K562 (cell line): ENCODE data around the gene SLC4A4. TPM values are rescaled to one million over a fixed set of nuclear protein-coding genes. Genes with fewer than 3 reads are reported as not detected.

ENCODE experiments used
- ATAC-seq: fragments of 200-7000 bp; cut with Tn5 transposase; 3 replicates; pipeline ENCODE4 v1.9.1; 2020; ENCODE audit warnings: moderate library complexity
- BruUV-seq: library from RNA; stranded (reverse); fragments of 400-500 nt; replicated peaks from 2 replicates; lab custom pipeline; 2021; lab: Mats Ljungman, UMichigan
- CTCF ChIA-PET: fragments of 300-600 bp; formaldehyde crosslinking; extraction: SDS; loops from one replicate; lab custom pipeline; 2021; ENCODE audit warnings: low intra/inter-chr PET ratio; lab: Yijun Ruan, JAX
- POLR2A ChIA-PET: fragments of 300-600, 350-650 bp; sonication (Branson Sonifier 250); formaldehyde crosslinking; extraction: SDS; loops from one replicate; lab custom pipeline; 2021; ENCODE audit warnings: antibody characterized with exemption, inconsistent platforms; lab: Yijun Ruan, JAX
- DNase-seq, 4 experiments: peaks; one replicate each; pipeline versions ENCODE4 v3.0.0 to v3.0.0-alpha.2; 2011 to 2018; ENCODE audit warnings: low spot score in 3 of 4, mixed read lengths in 3 of 4; ENCODE audit errors: extremely low read depth in 1 of 4
- FAIRE-seq: peaks from 2 replicates; lab custom pipeline; 2011; peaks lifted over from hg19 to GRCh38; lab: Jason Lieb, UNC
- H2AFZ ChIP-seq: 2 replicates; pipeline ENCODE4 v1.6.0; 2011; ENCODE audit warnings: low read depth, low read length, control low read depth, inconsistent platforms
- H3K27ac ChIP-seq: fragments of 200-600 bp; 3 replicates; pipeline ENCODE4 v1.8.0; 2011; ENCODE audit warnings: low read depth, mild to moderate bottlenecking, control low read depth, inconsistent platforms, low read length, moderate library complexity, mixed read lengths; ENCODE audit errors: extremely low read depth
- H3K27me3 ChIP-seq, 2 experiments: fragments of 300-600 bp in 1 of 2; 2 replicates in 1 of 2; 3 replicates in 1 of 2; pipeline versions ENCODE4 v1.6.0 to v1.8.0; 2011; ENCODE audit warnings: inconsistent platforms in 2 of 2, low read length in 2 of 2, mild to moderate bottlenecking in 1 of 2, mixed read lengths in 1 of 2, moderate library complexity in 1 of 2; ENCODE audit not compliant: control insufficient read depth in 2 of 2, insufficient read depth in 2 of 2
- H3K36me3 ChIP-seq: fragments of 300-600 bp; 3 replicates; pipeline ENCODE4 v1.8.0; 2011; ENCODE audit warnings: mild to moderate bottlenecking, low read length, inconsistent platforms; ENCODE audit not compliant: control insufficient read depth, insufficient read depth
- H3K4me1 ChIP-seq, 2 experiments: fragments of 200-600 bp in 1 of 2; replicated peaks in 1 of 2; 2 replicates in 1 of 2; 3 replicates in 1 of 2; pipeline versions ENCODE4 v1.5.1 to v1.8.0; 2011; ENCODE audit warnings: inconsistent platforms in 2 of 2, low read length in 2 of 2, mild to moderate bottlenecking in 1 of 2, mixed read lengths in 1 of 2, moderate library complexity in 1 of 2; ENCODE audit not compliant: control insufficient read depth in 2 of 2, insufficient read depth in 2 of 2
- H3K4me2 ChIP-seq: 2 replicates; pipeline ENCODE4 v1.6.1; 2011; ENCODE audit warnings: low read length, control low read depth, inconsistent platforms, mixed read lengths; ENCODE audit not compliant: insufficient read depth
- H3K4me3 ChIP-seq: fragments of 200-600 bp; sonication (generic), shearing (Covaris generic); 2 replicates; pipeline ENCODE4 v1.5.1; 2016; ENCODE audit warnings: control low read depth, inconsistent platforms
- H3K79me2 ChIP-seq: fragments of 200-600 bp; 3 replicates; pipeline ENCODE4 v1.8.0; 2011; ENCODE audit warnings: low read length, inconsistent platforms; ENCODE audit not compliant: control insufficient read depth, insufficient read depth
- H3K9ac ChIP-seq, 2 experiments: 2 replicates each; pipeline versions ENCODE4 v1.6.0 to v1.6.1; 2011; ENCODE audit warnings: low read depth in 2 of 2, low read length in 2 of 2, control low read depth in 1 of 2, inconsistent platforms in 1 of 2, mild to moderate bottlenecking in 1 of 2, mixed read lengths in 1 of 2; ENCODE audit not compliant: insufficient read depth in 1 of 2
- H3K9me1 ChIP-seq: one replicate; pipeline ENCODE4 v1.6.0; 2011; ENCODE audit warnings: inconsistent platforms, mild to moderate bottlenecking, low read length, moderate library complexity; ENCODE audit not compliant: control insufficient read depth, insufficient read depth
- H3K9me3 ChIP-seq: replicated peaks from 2 replicates; pipeline ENCODE4 v1.5.1; 2011; ENCODE audit warnings: low read depth, low read length, inconsistent platforms; ENCODE audit not compliant: control insufficient read depth, insufficient read depth
- H4K20me1 ChIP-seq: replicated peaks from 2 replicates; pipeline ENCODE4 v1.6.1; 2011; ENCODE audit warnings: low read length, inconsistent platforms, mixed read lengths; ENCODE audit not compliant: control insufficient read depth, insufficient read depth
- CAMTA2 ChIP-seq: fragments of 250-450 bp; sonication (Bioruptor Pico); conservative IDR thresholded peaks from 2 replicates; pipeline ENCODE4 v1.5.1; 2022
- CBX8 ChIP-seq: fragments of 200-600 bp; sonication (generic); IDR thresholded peaks from 2 replicates; pipeline ENCODE4 v1.6.1; 2012; ENCODE audit warnings: borderline replicate concordance, mixed run types, low read depth, mild to moderate bottlenecking, moderate library complexity, mixed read lengths, low read length, control low read depth, inconsistent platforms; ENCODE audit not compliant: poor library complexity, severe bottlenecking; ENCODE audit errors: extremely low read depth
- CREB5 ChIP-seq: fragments of 250-450 bp; sonication (Bioruptor Pico); IDR thresholded peaks from 2 replicates; pipeline ENCODE4 v1.5.0; 2020; ENCODE audit warnings: mild to moderate bottlenecking
- DNMT1 ChIP-seq: fragments of 450-650 bp; IDR thresholded peaks from 2 replicates; pipeline ENCODE4 v1.6.1; 2016; ENCODE audit warnings: antibody characterized with exemption, mild to moderate bottlenecking
- FOXM1 ChIP-seq, 2 experiments: fragments of 450-650 bp in 1 of 2; sonication (generic) in 1 of 2; formaldehyde crosslinking in 1 of 2; IDR thresholded peaks; 2 replicates each; pipeline versions ENCODE4 v1.6.1 to v1.9.0; 2017 to 2022; ENCODE audit warnings: low read depth in 2 of 2, mild to moderate bottlenecking in 2 of 2, missing genetic modification reagents in 1 of 2, moderate library complexity in 1 of 2
- GATA2 ChIP-seq: sonication (generic); formaldehyde crosslinking; IDR thresholded peaks from 2 replicates; pipeline ENCODE4 v1.4.0; 2020; ENCODE audit warnings: mild to moderate bottlenecking, missing genetic modification reagents
- MAFG ChIP-seq: fragments of 450-650 bp; conservative IDR thresholded peaks from 2 replicates; pipeline ENCODE4 v1.6.1; 2016; ENCODE audit warnings: missing genetic modification characterization, missing compliant biosample characterization
- PHF8 ChIP-seq: fragments of 200-600 bp; sonication (generic); IDR thresholded peaks from 2 replicates; pipeline ENCODE4 v1.6.1; 2012; ENCODE audit warnings: mixed run types, mild to moderate bottlenecking, inconsistent platforms, low read length, moderate library complexity, borderline replicate concordance
- PKNOX1 ChIP-seq: fragments of 450-650 bp; IDR thresholded peaks from 2 replicates; pipeline ENCODE4 v1.6.1; 2016
- RCOR1 ChIP-seq, 2 experiments: IDR thresholded peaks; 2 replicates each; pipeline ENCODE4 v1.6.1; 2012; ENCODE audit warnings: low read depth in 2 of 2, low read length in 2 of 2, borderline replicate concordance in 1 of 2, improper control_type of control experiment in 1 of 2
- SAFB ChIP-seq: fragments of 200-400 bp; formaldehyde crosslinking; IDR thresholded peaks from 2 replicates; pipeline ENCODE4 v1.6.1; 2017; ENCODE audit warnings: low read depth, low read length, borderline replicate concordance
- ZC3H4 ChIP-seq: sonication (generic); formaldehyde crosslinking; IDR thresholded peaks from 2 replicates; pipeline ENCODE4 v1.9.0; 2021; ENCODE audit warnings: missing genetic modification reagents, borderline replicate concordance
- ZNF212 ChIP-seq: fragments of 450-650 bp; formaldehyde crosslinking; IDR thresholded peaks from 2 replicates; pipeline ENCODE4 v1.4.0; 2020; ENCODE audit warnings: mild to moderate bottlenecking
- ZNF395 ChIP-seq: fragments of 200-800 bp; sonication (Bioruptor generic); IDR thresholded peaks from 2 replicates; pipeline ENCODE4 v1.6.1; 2017; ENCODE audit warnings: missing genetic modification characterization, missing compliant biosample characterization
- ZNF444 ChIP-seq: fragments of 250-450 bp; sonication (Bioruptor Pico); IDR thresholded peaks from 2 replicates; pipeline ENCODE4 v1.4.0; 2020; ENCODE audit warnings: mild to moderate bottlenecking, moderate library complexity
- ZNF586 ChIP-seq: fragments of 450-650 bp; formaldehyde crosslinking; conservative IDR thresholded peaks from 2 replicates; pipeline ENCODE4 v1.4.0; 2020; ENCODE audit warnings: mild to moderate bottlenecking, moderate library complexity
- ZNF76 ChIP-seq: fragments of 250-450 bp; sonication (Bioruptor Pico); IDR thresholded peaks from 2 replicates; pipeline ENCODE4 v1.4.0; 2020; ENCODE audit warnings: mild to moderate bottlenecking, moderate library complexity, borderline replicate concordance
- ZNF785 ChIP-seq: fragments of 250-450 bp; sonication (Bioruptor Pico); IDR thresholded peaks from 2 replicates; pipeline ENCODE4 v1.4.0; 2020; ENCODE audit warnings: mild to moderate bottlenecking
- WGBS: fragments of 100-300 bp; shearing (Covaris generic); methylation state at CpG from one replicate; pipeline ENCODE4 v1.1.6; 2016; ENCODE audit warnings: low coverage, mixed read lengths; ENCODE audit not compliant: insufficient coverage; ENCODE audit errors: missing lambda C conversion rate; 5-methylcytosine and 5-hydroxymethylcytosine counted together
- in situ Hi-C: fragments of 300-500 bp; cut with MboI; formaldehyde crosslinking; loops from 4 replicates; pipeline ENCODE4 v1.15.0; 2018; ENCODE audit warnings: inconsistent platforms, mixed read lengths
- intact Hi-C: fragments of 100-400 bp; cut with micrococcal nuclease; formaldehyde crosslinking; loops from 2 replicates; pipeline ENCODE4 v1.14.2; 2022
- polyA plus RNA-seq, 8 experiments: library from polyadenylated mRNA; depleted of rRNA in 4 of 8; stranded (reverse) in 5 of 8; unstranded in 3 of 8; fragments of >200 nt; fragmentation: Nextera tagmentation in 2 of 8; fragmentation: Illumina TruSeq in 1 of 8; extraction: Ambion mirVana in 2 of 8; extraction: Trizol in 1 of 8; gene quantifications; 2 replicates each; pipeline versions ENCODE4 v1.2.1 to v1.2.3, GENCODE V29; 2011 to 2014; ENCODE audit warnings: inconsistent platforms in 1 of 8, missing spikeins in 1 of 8
- total RNA-seq, 7 experiments: library from RNA; depleted of rRNA in 6 of 7; stranded (reverse); fragments of >200 nt in 6 of 7; fragmentation: Illumina TruSeq in 2 of 7; extraction: Trizol in 2 of 7; gene quantifications; 2 replicates each; pipeline versions ENCODE4 v1.2.1 to v1.2.3, GENCODE V29; 2011 to 2021; ENCODE audit warnings: low replicate concordance in 1 of 7

The SLC4A4 gene
- total and polyA plus RNA-seq, 9 of the 15 experiments (the other 6 are each of a cell fraction or from before 2014, with no cell fraction given) = 0.01 to 0.18 (median 0.07) TPM; not detected in 2

GRCh38 chr4:71468116-71468710 lies 129.4 kb downstream of the SLC4A4 start:
- intact Hi-C loops = no loop called here
- no peaks in the 10 kb centered on the region for H3K27me3 ChIP-seq

More at GRCh38 chr4:71468116-71468710, 129.4 kb downstream of the SLC4A4 start:
- Histone ChIP-seq H3K9me1 (no peaks in the 10 kb centered on the region), H3K9me3 (no peaks in the 10 kb centered on the region), H3K27ac (no peak overlapping the region), H2AFZ (no peak overlapping the region), H3K79me2 (no peaks in the 10 kb centered on the region), H3K4me1 (no peaks in the 10 kb centered on the region), H4K20me1 (no peaks in the 10 kb centered on the region), H3K4me2 (no peak overlapping the region), H3K9ac (no peak overlapping the region), H3K4me3 (no peak overlapping the region), H3K36me3 (no peaks in the 10 kb centered on the region)
- DNase-seq (no peak), ATAC-seq (no peak), FAIRE-seq (no peak)
- CTCF ChIA-PET = no interaction called here
- 6% methylated on average over 2 of the region's 2 CpGs for WGBS
- POLR2A ChIA-PET = no interaction called here
- in situ Hi-C loops = no loop called here
- no TSS peak for BruUV-seq
- TF ChIP-seq FOXM1 (IDR thresholded peaks at IDR 0.05; ENCODE audit: low read depth) (no peak), FOXM1 (CRISPR knock-in tag; IDR thresholded peaks at IDR 0.05; ENCODE audit: low read depth) (no peak), ZNF444 (CRISPR knock-in tag) (no peak), DNMT1 (no peak), CREB5 (CRISPR knock-in tag) (no peak), CBX8 (no peak), RCOR1 (IDR thresholded peaks at IDR 0.05; ENCODE audit: borderline replicate concordance in 1 of 2, low read depth in 2 of 2, low read length in 2 of 2) (no peak), ZC3H4 (CRISPR knock-in tag) (no peak), PHF8 (no peak), ZNF395 (CRISPR knock-in tag) (no peak), GATA2 (no peak), ZNF785 (CRISPR knock-in tag) (no peak), CAMTA2 (no peak), MAFG (tag) (no peak), ZNF586 (CRISPR knock-in tag) (no peak), ZNF76 (CRISPR knock-in tag) (no peak), ZNF212 (no peak), SAFB (no peak), PKNOX1 (no peak)
